HepG2 (cell line): Measurements from ENCODE around the gene BHLHE23. TPM values are rescaled to one million over a fixed set of nuclear protein-coding genes. Genes with fewer than 3 reads are reported as not detected.

Experiments
- AGO2 ChIP-seq: fragments of 200-400 bp; formaldehyde crosslinking; optimal IDR thresholded peaks from 2 replicates; pipeline ENCODE3; 2017; ENCODE audit warnings: mild to moderate bottlenecking, low read depth, low read length, moderate library complexity
- BRD4 ChIP-seq: sonication (generic); formaldehyde crosslinking; IDR thresholded peaks from 2 replicates; pipeline ENCODE4 v1.4.0; 2020; ENCODE audit warnings: missing genetic modification reagents
- GTF3A ChIP-seq: sonication (generic); formaldehyde crosslinking; conservative IDR thresholded peaks from 2 replicates; pipeline ENCODE4 v1.4.0; 2020; ENCODE audit warnings: mild to moderate bottlenecking, missing genetic modification reagents
- HCFC1 ChIP-seq: fragments of 150-350 bp; IDR thresholded peaks from 2 replicates; pipeline ENCODE4 v1.6.1; 2014; ENCODE audit warnings: low read depth, low read length
- HMGA1 ChIP-seq: sonication (generic); formaldehyde crosslinking; conservative IDR thresholded peaks from 2 replicates; pipeline ENCODE4 v1.4.0; 2020; ENCODE audit warnings: missing genetic modification reagents
- JUN ChIP-seq: sonication (generic); formaldehyde crosslinking; IDR thresholded peaks from 2 replicates; pipeline ENCODE4 v1.4.0; 2020; ENCODE audit warnings: mild to moderate bottlenecking, missing genetic modification reagents
- NR2F6 ChIP-seq, 2 experiments: IDR thresholded peaks; 2 replicates each; pipeline ENCODE4 v1.6.1; 2016; ENCODE audit warnings: antibody characterized with exemption in 1 of 2, mild to moderate bottlenecking in 1 of 2
- PATZ1 ChIP-seq: sonication (generic); formaldehyde crosslinking; IDR thresholded peaks from 2 replicates; pipeline ENCODE4 v1.4.0; 2020; ENCODE audit warnings: missing genetic modification reagents
- POGK ChIP-seq: sonication (generic); formaldehyde crosslinking; conservative IDR thresholded peaks from 2 replicates; pipeline ENCODE4 v1.8.0; 2022; ENCODE audit warnings: mild to moderate bottlenecking, moderate library complexity, missing genetic modification reagents
- RBM39 ChIP-seq: fragments of 200-400 bp; formaldehyde crosslinking; IDR thresholded peaks from one replicate; pipeline ENCODE4 v1.6.1; 2018; ENCODE audit warnings: antibody characterized with exemption, mild to moderate bottlenecking, low read depth, low read length; ENCODE audit not compliant: poor library complexity, severe bottlenecking
- SAFB2 ChIP-seq: sonication (generic); formaldehyde crosslinking; IDR thresholded peaks from 2 replicates; pipeline ENCODE4 v1.5.1; 2020; ENCODE audit warnings: missing genetic modification reagents, low read depth, mild to moderate bottlenecking, borderline replicate concordance
- TEAD3 ChIP-seq: optimal IDR thresholded peaks from 2 replicates; pipeline ENCODE3; 2016; ENCODE audit warnings: borderline replicate concordance
- ZBTB38 ChIP-seq: sonication (generic); formaldehyde crosslinking; IDR thresholded peaks from 2 replicates; pipeline ENCODE4 v1.5.1; 2020; ENCODE audit warnings: mild to moderate bottlenecking, missing genetic modification reagents
- ZFP36L2 ChIP-seq: sonication (generic); formaldehyde crosslinking; IDR thresholded peaks from 2 replicates; pipeline ENCODE4 v1.4.0; 2020; ENCODE audit warnings: missing genetic modification reagents
- ZFP41 ChIP-seq: sonication (generic); formaldehyde crosslinking; IDR thresholded peaks from 2 replicates; pipeline ENCODE4 v1.4.0; 2020; ENCODE audit warnings: mild to moderate bottlenecking, missing genetic modification reagents, borderline replicate concordance
- ZNF230 ChIP-seq: sonication (generic); formaldehyde crosslinking; IDR thresholded peaks from 2 replicates; pipeline ENCODE4 v1.4.0; 2020; ENCODE audit warnings: mild to moderate bottlenecking, missing genetic modification reagents
- ZNF430 ChIP-seq: sonication (generic); formaldehyde crosslinking; IDR thresholded peaks from 2 replicates; pipeline ENCODE4 v1.9.0; 2021; ENCODE audit warnings: mild to moderate bottlenecking, missing genetic modification reagents
- ZNF451 ChIP-seq: sonication (generic); formaldehyde crosslinking; IDR thresholded peaks from 2 replicates; pipeline ENCODE4 v1.5.0; 2020; ENCODE audit warnings: mild to moderate bottlenecking, missing genetic modification reagents
- ZNF556 ChIP-seq: sonication (generic); formaldehyde crosslinking; IDR thresholded peaks from 2 replicates; pipeline ENCODE4 v1.4.0; 2020; ENCODE audit warnings: mild to moderate bottlenecking, missing genetic modification reagents, borderline replicate concordance
- ZNF607 ChIP-seq: sonication (generic); formaldehyde crosslinking; IDR thresholded peaks from 2 replicates; pipeline ENCODE4 v1.5.1; 2020; ENCODE audit warnings: missing genetic modification reagents, mild to moderate bottlenecking, borderline replicate concordance
- ZNF770 ChIP-seq: sonication (generic); formaldehyde crosslinking; IDR thresholded peaks from 2 replicates; pipeline ENCODE4 v1.5.0; 2020; ENCODE audit warnings: mild to moderate bottlenecking, missing genetic modification reagents
- ZNF839 ChIP-seq: sonication (generic); formaldehyde crosslinking; IDR thresholded peaks from 2 replicates; pipeline ENCODE4 v1.4.0; 2020; ENCODE audit warnings: missing genetic modification reagents, mild to moderate bottlenecking, borderline replicate concordance
- ZNF891 ChIP-seq: sonication (generic); formaldehyde crosslinking; IDR thresholded peaks from 2 replicates; pipeline ENCODE4 v1.5.0; 2020; ENCODE audit warnings: mild to moderate bottlenecking, missing genetic modification reagents
- polyA plus RNA-seq, 8 experiments: library from polyadenylated mRNA; depleted of rRNA in 3 of 8; stranded (reverse) in 7 of 8; unstranded in 1 of 8; fragments of >200 nt; fragmentation: Illumina TruSeq in 4 of 8; extraction: Trizol in 4 of 8; gene quantifications; 2 replicates each; pipeline versions ENCODE4 v1.2.1 to v1.2.3, GENCODE V29; 2011 to 2016; ENCODE audit warnings: low read depth in 4 of 8, missing spikeins in 1 of 8, mixed read lengths in 1 of 8; ENCODE audit not compliant: insufficient read depth in 1 of 8
- total RNA-seq, 5 experiments: library from RNA; depleted of rRNA; stranded (reverse); fragments of >200 nt; fragmentation: Illumina TruSeq; extraction: Trizol; gene quantifications; 2 replicates each; pipeline ENCODE4 v1.2.3, GENCODE V29; 2016; ENCODE audit warnings: low read depth in 1 of 5

BHLHE23 gene
- total and polyA plus RNA-seq, 2 of the 13 experiments (the other 11 are each of a cell fraction or from before 2014, with no cell fraction given): not detected

- TF ChIP-seq ZNF430 (CRISPR knock-in tag) (peak; percentile 49; the same call in 1 of the 2 replicates), ZNF556 (CRISPR knock-in tag) (peak; percentile 86; the same call in 1 of the 2 replicates), HCFC1 (0 out of 2 replicates have a peak, but pooled peaks have one; percentile 6), ZFP41 (CRISPR knock-in tag) (0 out of 2 replicates have a peak, but pooled peaks have one; percentile 51), PATZ1 (CRISPR knock-in tag) (peak; percentile 55; the same call in 1 of the 2 replicates), HMGA1 (CRISPR knock-in tag) (no peak), ZNF607 (CRISPR knock-in tag) (peak; percentile 48; the same call in 1 of the 2 replicates), ZNF891 (0 out of 2 replicates have a peak, but pooled peaks have one; percentile 11), ZNF770 (peak; percentile 55), POGK (CRISPR knock-in tag) (peak; percentile 73; the same call in 1 of the 2 replicates), RBM39 (no peak), SAFB2 (CRISPR knock-in tag) (0 out of 2 replicates have a peak, but pooled peaks have one; percentile 87), AGO2 (peak; percentile 36), GTF3A (0 out of 2 replicates have a peak, but pooled peaks have one; percentile 24), ZNF451 (CRISPR knock-in tag) (0 out of 2 replicates have a peak, but pooled peaks have one; percentile 19), JUN (0 out of 2 replicates have a peak, but pooled peaks have one; percentile 13), BRD4 (CRISPR knock-in tag) (peak; percentile 43; the same call in 1 of the 2 replicates), NR2F6 (IDR thresholded peaks at IDR 0.05) (no peak), NR2F6 (CRISPR knock-in tag; IDR thresholded peaks at IDR 0.05) (0 out of 2 replicates have a peak, but pooled peaks have one; percentile 1), ZNF839 (0 out of 2 replicates have a peak, but pooled peaks have one; percentile 88), TEAD3 (CRISPR knock-in tag) (peak; percentile 35), ZNF230 (CRISPR knock-in tag) (no peak), ZBTB38 (peak; percentile 51; the same call in 1 of the 2 replicates), ZFP36L2 (CRISPR knock-in tag) (no peak; the same call in 1 of the 2 replicates)
These were observed 36.2 kb downstream of the BHLHE23 start (continued) for GRCh38 chr20:62970307-62971210.
